Chondrocyte (in vitro differentiated cells): Measurements from ENCODE around the gene PPP2R1A. TPM values are rescaled to one million over a fixed set of nuclear protein-coding genes. Genes with fewer than 3 reads are reported as not detected.

Experiments used
- DNase-seq: peaks from one replicate; pipeline ENCODE4 v3.0.0; 2021; ENCODE audit warnings: mixed read lengths, low spot score
- H3K27ac Mint-ChIP-seq: one replicate; pipeline ENCODE4 v1.8.0; 2021; ENCODE audit warnings: mild to moderate bottlenecking, moderate library complexity, mixed read lengths; ENCODE audit not compliant: unreplicated experiment
- H3K27me3 Mint-ChIP-seq: 2 replicates; pipeline ENCODE4 v1.8.0; 2021; ENCODE audit warnings: low read depth, mixed read lengths
- H3K36me3 Mint-ChIP-seq: 2 replicates; pipeline ENCODE4 v1.8.0; 2021; ENCODE audit warnings: low read depth, mixed read lengths
- H3K4me1 Mint-ChIP-seq: 2 replicates; pipeline ENCODE4 v1.8.0; 2021; ENCODE audit warnings: low read depth, mild to moderate bottlenecking, mixed read lengths
- H3K4me3 Mint-ChIP-seq: one replicate; pipeline ENCODE4 v1.8.0; 2021; ENCODE audit warnings: mild to moderate bottlenecking, moderate library complexity, mixed read lengths; ENCODE audit not compliant: unreplicated experiment
- H3K9me3 Mint-ChIP-seq: 2 replicates; pipeline ENCODE4 v1.8.0; 2021; ENCODE audit warnings: low read depth, mixed read lengths
- total RNA-seq: library from RNA; stranded (reverse); gene quantifications from 3 replicates; pipeline ENCODE4 v1.2.1, GENCODE V29; 2021
- TF ChIP-seq, protein P1 (sequence below): fragments of 200-600 bp; sonication (generic); IDR thresholded peaks from 2 replicates; pipeline ENCODE4 v1.5.0; 2021; ENCODE audit warnings: antibody characterized with exemption, mild to moderate bottlenecking, moderate library complexity

PPP2R1A gene
- total RNA-seq, 1 donor from 2014 or later: 210 TPM

DNA sequence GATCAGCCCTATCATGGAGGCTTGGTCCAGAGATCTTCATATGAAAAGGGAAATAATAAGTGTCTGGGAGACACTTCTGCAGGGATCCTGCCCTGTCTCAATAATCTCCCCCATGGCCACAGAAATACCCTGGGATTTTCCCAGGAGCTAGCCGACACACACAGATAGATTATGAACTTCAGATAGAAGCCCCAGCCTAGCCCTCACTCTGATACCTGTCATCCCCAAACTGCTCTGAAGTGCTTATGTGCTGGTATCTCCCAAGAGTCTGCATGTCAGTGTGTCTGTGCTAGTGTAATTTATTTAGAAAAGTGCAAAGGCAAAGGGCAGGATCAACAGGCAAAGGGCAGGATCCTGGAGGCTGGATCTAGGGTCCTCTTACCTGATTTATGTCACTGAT lies 40.8 kb downstream of the PPP2R1A start:
- Mint-ChIP-seq H3K9me3 (no peaks in the 10 kb centered on the region), H3K4me3 (no peak overlapping the region), H3K27ac (no peak overlapping the region), H3K4me1 (no peaks in the 10 kb centered on the region), H3K36me3 (peaks cover 32% of the 10 kb centered on the region), H3K27me3 (no peaks in the 10 kb centered on the region)
- TF ChIP-seq, protein P1, sequence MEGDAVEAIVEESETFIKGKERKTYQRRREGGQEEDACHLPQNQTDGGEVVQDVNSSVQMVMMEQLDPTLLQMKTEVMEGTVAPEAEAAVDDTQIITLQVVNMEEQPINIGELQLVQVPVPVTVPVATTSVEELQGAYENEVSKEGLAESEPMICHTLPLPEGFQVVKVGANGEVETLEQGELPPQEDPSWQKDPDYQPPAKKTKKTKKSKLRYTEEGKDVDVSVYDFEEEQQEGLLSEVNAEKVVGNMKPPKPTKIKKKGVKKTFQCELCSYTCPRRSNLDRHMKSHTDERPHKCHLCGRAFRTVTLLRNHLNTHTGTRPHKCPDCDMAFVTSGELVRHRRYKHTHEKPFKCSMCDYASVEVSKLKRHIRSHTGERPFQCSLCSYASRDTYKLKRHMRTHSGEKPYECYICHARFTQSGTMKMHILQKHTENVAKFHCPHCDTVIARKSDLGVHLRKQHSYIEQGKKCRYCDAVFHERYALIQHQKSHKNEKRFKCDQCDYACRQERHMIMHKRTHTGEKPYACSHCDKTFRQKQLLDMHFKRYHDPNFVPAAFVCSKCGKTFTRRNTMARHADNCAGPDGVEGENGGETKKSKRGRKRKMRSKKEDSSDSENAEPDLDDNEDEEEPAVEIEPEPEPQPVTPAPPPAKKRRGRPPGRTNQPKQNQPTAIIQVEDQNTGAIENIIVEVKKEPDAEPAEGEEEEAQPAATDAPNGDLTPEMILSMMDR: no peak
- DNase-seq: no peak

DNA sequence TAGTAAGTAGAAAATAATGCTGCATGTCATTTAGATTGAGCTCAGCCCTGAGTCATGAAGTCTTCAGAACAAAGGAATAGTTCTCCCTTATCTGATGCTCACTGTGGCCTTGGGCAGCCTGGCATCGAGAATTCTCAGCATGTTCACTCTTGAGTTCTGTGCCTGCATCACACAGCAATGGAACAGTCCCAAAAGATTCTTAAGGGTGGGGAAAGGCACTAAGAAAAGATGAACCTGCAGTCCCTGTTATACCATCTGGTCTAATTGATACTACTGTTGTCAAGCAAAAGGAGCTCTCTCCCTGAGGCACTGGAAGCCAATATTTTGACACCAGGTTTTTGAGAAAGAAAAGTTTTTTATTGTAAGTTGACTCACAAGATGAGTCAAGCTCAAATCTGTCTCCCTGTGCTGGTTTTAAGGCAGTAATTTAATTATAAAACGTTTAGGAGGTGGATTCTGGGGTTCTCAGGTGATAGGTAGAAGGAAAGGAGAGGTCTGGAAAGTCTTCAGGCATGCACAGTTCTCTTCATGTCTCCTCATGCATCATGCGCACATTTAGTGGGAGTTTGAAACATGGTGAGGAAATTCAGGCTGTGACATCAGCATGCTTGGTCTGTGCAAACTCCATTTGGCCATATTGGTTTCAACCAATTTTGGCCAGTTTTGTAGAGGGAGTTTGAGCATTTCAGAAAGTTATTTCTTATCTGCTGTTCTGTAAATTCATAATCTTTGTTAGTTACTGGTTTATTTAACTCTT lies 41.5 kb downstream of the PPP2R1A start:
- Mint-ChIP-seq H3K36me3 (peaks cover 26% of the 10 kb centered on the region), H3K4me1 (no peaks in the 10 kb centered on the region), H3K4me3 (no peak overlapping the region), H3K27ac (no peak overlapping the region), H3K27me3 (no peaks in the 10 kb centered on the region), H3K9me3 (no peaks in the 10 kb centered on the region)
- TF ChIP-seq, protein P1: no peak
- no peak for DNase-seq

DNA sequence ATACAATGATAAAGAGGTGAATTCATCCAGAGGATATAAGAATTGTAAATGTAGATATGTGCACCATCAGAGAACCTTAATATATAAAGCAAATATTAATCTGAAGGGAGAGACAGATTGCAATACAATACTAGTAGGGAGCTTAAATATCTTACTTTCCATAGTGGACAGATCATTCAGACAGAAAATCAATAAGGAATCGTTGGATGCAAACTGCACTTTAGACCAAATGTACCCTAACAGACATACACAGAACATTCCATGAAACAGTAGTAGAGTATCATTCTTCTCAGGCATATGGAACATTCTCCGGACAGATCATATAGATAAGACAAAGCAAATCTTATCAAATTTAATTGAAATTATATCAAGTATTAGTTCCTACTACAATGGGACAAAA lies 44.6 kb downstream of the PPP2R1A start:
- TF ChIP-seq, protein P1: no peak
- no peaks in the 10 kb centered on the region for H3K27me3 Mint-ChIP-seq
- no peak overlapping the region for H3K4me3 Mint-ChIP-seq
- H3K9me3 Mint-ChIP-seq: no peaks in the 10 kb centered on the region
- H3K36me3 Mint-ChIP-seq: peaks cover 4% of the 10 kb centered on the region
- H3K4me1 Mint-ChIP-seq: peaks cover 10% of the 10 kb centered on the region
- no peak overlapping the region for H3K27ac Mint-ChIP-seq
- DNase-seq: no peak

DNA sequence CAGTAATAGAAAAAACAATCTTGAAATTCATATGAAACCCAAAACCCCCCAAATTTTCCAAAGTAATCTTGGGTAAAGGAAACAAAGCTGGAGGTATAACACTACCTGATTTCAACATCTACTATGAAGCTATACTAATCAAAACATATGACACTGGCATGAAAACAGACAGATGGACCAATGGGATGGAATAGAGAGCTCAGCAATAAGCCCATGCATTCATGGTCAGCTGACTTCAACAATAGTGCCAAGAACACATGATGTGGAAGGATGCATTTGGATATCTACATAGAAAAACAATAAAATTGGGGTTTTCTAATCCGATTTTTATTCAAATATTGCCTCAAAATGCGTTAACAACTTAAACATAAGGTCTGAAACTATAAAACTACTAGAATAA lies 47.3 kb downstream of the PPP2R1A start:
- Mint-ChIP-seq H3K36me3 (no peaks in the 10 kb centered on the region), H3K4me3 (no peak overlapping the region), H3K9me3 (no peaks in the 10 kb centered on the region), H3K27me3 (no peaks in the 10 kb centered on the region), H3K27ac (no peak overlapping the region), H3K4me1 (peaks cover 10% of the 10 kb centered on the region)
- TF ChIP-seq, protein P1: no peak
- no peak for DNase-seq

DNA sequence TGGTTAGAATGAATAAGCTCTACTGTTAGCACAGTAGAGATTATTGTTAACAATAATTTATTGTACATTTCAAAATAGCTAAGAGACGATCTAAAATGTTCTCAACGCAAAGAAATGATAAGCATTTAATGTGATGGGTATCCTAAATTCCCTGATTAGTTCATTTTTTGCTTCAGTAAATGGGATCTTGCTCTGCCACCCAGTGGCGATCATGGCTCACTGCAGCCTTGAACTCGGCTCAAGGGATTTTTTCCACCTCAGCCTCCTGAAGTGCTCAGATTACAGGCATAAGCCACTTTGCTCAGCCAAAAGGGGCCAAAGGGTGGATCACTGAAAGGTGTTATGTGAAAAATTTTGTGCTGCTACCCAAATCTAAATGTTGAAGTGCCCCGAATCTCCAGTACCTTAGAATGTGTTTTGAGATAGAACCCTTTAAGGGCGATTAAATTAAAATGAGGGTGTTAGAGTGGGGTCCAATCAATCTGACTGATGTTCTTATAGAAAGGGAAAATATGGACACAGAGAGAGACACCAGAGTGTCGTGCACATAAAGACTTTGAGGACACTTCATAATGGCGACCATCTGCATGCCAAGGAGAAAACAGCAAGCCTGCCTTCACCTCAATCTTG lies 48.0 kb downstream of the PPP2R1A start:
- Mint-ChIP-seq H3K36me3 (no peaks in the 10 kb centered on the region), H3K27me3 (no peaks in the 10 kb centered on the region), H3K4me3 (no peak overlapping the region), H3K27ac (no peak overlapping the region), H3K9me3 (no peaks in the 10 kb centered on the region), H3K4me1 (peaks cover 10% of the 10 kb centered on the region)
- DNase-seq: no peak
- TF ChIP-seq, protein P1: peak; percentile 94
